Measurements from ENCODE around the gene EGFR. TPM values are rescaled to one million over a fixed set of nuclear protein-coding genes. Genes with fewer than 3 reads are reported as not detected.

EGFR gene
- total RNA-seq, 1 experiment from 2014 or later: 50.0 TPM

DNA sequence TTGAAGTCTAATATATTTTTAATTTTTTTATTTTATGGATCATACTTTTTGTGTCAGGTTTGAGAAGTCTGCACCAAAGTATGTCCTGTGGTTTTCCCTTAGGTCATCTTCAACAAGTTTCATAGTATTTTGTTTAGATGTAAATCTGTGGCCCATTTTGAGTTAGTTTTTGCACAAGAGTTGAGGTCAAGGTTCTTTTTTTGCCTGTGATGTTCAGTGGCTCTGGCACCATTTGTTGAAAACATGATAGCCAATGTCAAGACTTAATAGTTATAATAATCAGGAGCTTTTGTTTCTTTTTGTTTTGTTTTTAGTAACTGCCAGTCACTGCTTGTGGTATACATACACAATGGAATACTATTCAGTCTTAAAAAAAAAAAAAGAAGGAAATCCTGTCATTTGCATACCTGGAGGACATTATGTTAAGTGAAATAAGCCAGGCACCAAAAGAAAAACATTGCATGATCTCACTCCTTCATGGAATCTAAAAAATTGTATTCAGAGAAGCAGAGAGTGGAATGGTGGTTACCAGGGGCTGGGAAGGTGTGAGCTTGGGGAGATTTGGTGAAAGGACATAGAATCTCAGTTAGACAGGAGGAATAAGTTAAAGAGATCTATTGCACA lies 61.3 kb downstream of the EGFR start:
- Histone ChIP-seq H3K79me2 (ENCODE audit: low read length) (peaks cover 89% of the 10 kb centered on the region), H3K36me3 (ENCODE audit: low read depth, low read length) (peaks cover 10% of the 10 kb centered on the region), H3K4me2 (ENCODE audit: low read length) (no peak overlapping the region), H4K20me1 (ENCODE audit: low read length) (no peaks in the 10 kb centered on the region), H3K27ac (ENCODE audit: low read length) (no peak overlapping the region), H3F3A (ENCODE audit: low read length, unreplicated experiment) (no peaks in the 10 kb centered on the region), H3K27me3 (ENCODE audit: low read length) (no peaks in the 10 kb centered on the region), H2AFZ (ENCODE audit: low read length) (no peak overlapping the region), H3K4me3 (ENCODE audit: low read length) (no peak overlapping the region), H3K4me1 (ENCODE audit: insufficient read depth, low read length) (peaks cover 19% of the 10 kb centered on the region), H3K9me3 (ENCODE audit: low read length) (no peaks in the 10 kb centered on the region), H3K9me2 (replicated peaks; ENCODE audit: low read length) (no peaks in the 10 kb centered on the region), H3K9ac (ENCODE audit: low read length) (no peak overlapping the region)
- BruUV-seq (replicated peaks): no TSS peak
- ATAC-seq: no peak
- ChIA-PET CTCF (no interaction called here), POLR2A (ENCODE audit: unreplicated experiment) (no interaction called here)
- intact Hi-C loops (cut with micrococcal nuclease): loop anchor here (10.0 kb wide), 1 partner anchor 115 kb away; no protein-coding TSS in a partner anchor
- no peak for DNase-seq
- no peak for TF ChIP-seq EZH2phosphoT487 (IDR thresholded peaks at IDR 0.05; ENCODE audit: borderline replicate concordance, low read length)

GRCh38 chr7:55081068-55081467 lies 62.3 kb downstream of the EGFR start:
- Histone ChIP-seq H3K36me3 (ENCODE audit: low read depth, low read length) (peaks cover 6% of the 10 kb centered on the region), H2AFZ (ENCODE audit: low read length) (no peak overlapping the region), H3K4me2 (ENCODE audit: low read length) (no peak overlapping the region), H3K27me3 (ENCODE audit: low read length) (no peaks in the 10 kb centered on the region), H3K9me3 (ENCODE audit: low read length) (no peaks in the 10 kb centered on the region), H3K4me1 (ENCODE audit: insufficient read depth, low read length) (peaks cover 24% of the 10 kb centered on the region), H4K20me1 (ENCODE audit: low read length) (no peaks in the 10 kb centered on the region), H3K9me2 (replicated peaks; ENCODE audit: low read length) (no peaks in the 10 kb centered on the region), H3K4me3 (ENCODE audit: low read length) (no peak overlapping the region), H3K79me2 (ENCODE audit: low read length) (peaks cover 89% of the 10 kb centered on the region), H3F3A (ENCODE audit: low read length, unreplicated experiment) (no peaks in the 10 kb centered on the region), H3K9ac (ENCODE audit: low read length) (no peak overlapping the region), H3K27ac (ENCODE audit: low read length) (no peak overlapping the region)
- POLR2A ChIA-PET (ENCODE audit: unreplicated experiment): no interaction called here
- no peak for TF ChIP-seq EZH2 (IDR thresholded peaks at IDR 0.05; ENCODE audit: low read length, unreplicated experiment)
- no peak for TF ChIP-seq EZH2phosphoT487 (IDR thresholded peaks at IDR 0.05; ENCODE audit: borderline replicate concordance, low read length)
- TF ChIP-seq CTCF (conservative IDR thresholded peaks at IDR 0.05; ENCODE audit: low read depth, low read length): no peak
- no peak for ATAC-seq
- BruUV-seq (replicated peaks): no TSS peak
- CTCF ChIA-PET: interaction anchor here (0.5 kb wide), 1 partner anchor 15 kb away, joined by 3 read pairs; no protein-coding TSS in a partner anchor
- intact Hi-C loops (cut with micrococcal nuclease): no loop called here
- DNase-seq: no peak

DNA sequence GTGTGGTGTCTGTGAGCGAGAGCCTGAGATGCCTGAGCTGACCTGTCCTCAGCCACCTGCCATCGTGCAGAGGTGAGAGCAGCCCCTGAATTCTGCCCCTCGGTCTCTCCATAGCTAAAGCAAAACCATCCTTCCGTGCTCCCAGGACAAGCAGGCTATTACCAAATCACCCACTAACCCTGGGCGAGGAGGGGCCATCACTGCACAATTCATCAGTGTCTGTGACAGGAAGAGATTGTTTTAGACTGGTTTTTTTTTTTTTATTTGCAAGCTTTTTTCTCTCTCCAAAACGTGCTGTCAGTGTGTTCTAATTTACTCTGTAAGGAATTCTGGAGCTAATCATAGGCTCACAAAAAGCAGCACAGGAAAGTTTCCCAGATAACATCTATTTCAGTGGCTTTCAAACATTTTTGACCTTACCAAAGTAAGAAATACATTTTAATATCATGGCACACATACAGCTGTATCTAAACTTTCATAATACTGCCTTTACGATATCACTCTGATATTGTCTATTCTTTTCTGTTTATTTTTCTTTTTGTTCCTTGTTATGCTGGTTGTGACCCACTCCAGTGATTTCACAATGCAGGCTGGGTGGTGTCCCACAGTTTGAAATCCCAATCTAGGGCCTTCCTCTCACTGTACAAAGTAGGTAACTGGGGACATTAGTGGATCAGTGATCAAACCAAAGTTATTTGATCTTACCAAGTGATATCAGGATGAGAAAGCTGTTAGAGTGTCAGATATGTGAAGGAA lies 62.8 kb downstream of the EGFR start:
- Histone ChIP-seq H3F3A (ENCODE audit: low read length, unreplicated experiment) (no peaks in the 10 kb centered on the region), H2AFZ (ENCODE audit: low read length) (no peak overlapping the region), H3K27me3 (ENCODE audit: low read length) (no peaks in the 10 kb centered on the region), H3K27ac (ENCODE audit: low read length) (no peak overlapping the region), H4K20me1 (ENCODE audit: low read length) (no peaks in the 10 kb centered on the region), H3K79me2 (ENCODE audit: low read length) (peaks cover 83% of the 10 kb centered on the region), H3K9me3 (ENCODE audit: low read length) (no peaks in the 10 kb centered on the region), H3K4me3 (ENCODE audit: low read length) (no peak overlapping the region), H3K9ac (ENCODE audit: low read length) (no peak overlapping the region), H3K36me3 (ENCODE audit: low read depth, low read length) (peaks cover 6% of the 10 kb centered on the region), H3K4me1 (ENCODE audit: insufficient read depth, low read length) (peaks cover 29% of the 10 kb centered on the region), H3K9me2 (replicated peaks; ENCODE audit: low read length) (no peaks in the 10 kb centered on the region), H3K4me2 (ENCODE audit: low read length) (no peak overlapping the region)
- ChIA-PET CTCF (interaction anchor here (0.5 kb wide), 1 partner anchor 16 kb away, joined by 3 read pairs; no protein-coding TSS in a partner anchor), POLR2A (ENCODE audit: unreplicated experiment) (no interaction called here)
- TF ChIP-seq EZH2phosphoT487 (IDR thresholded peaks at IDR 0.05; ENCODE audit: borderline replicate concordance, low read length): no peak
- TF ChIP-seq EZH2 (IDR thresholded peaks at IDR 0.05; ENCODE audit: low read length, unreplicated experiment): no peak
- no peak for TF ChIP-seq CTCF (conservative IDR thresholded peaks at IDR 0.05; ENCODE audit: low read depth, low read length)
- no TSS peak for BruUV-seq (replicated peaks)
- intact Hi-C loops (cut with micrococcal nuclease): no loop called here
- no peak for DNase-seq
- ATAC-seq: no peak
